ENCODE results near the gene MEI1. TPM values are rescaled to one million over a fixed set of nuclear protein-coding genes. Genes with fewer than 3 reads are reported as not detected.
"Not testable (repeated sequence)": the region's sequence is repeated elsewhere in the genome, so short reads cannot be mapped to it uniquely, and the experiment has no call there.

The MEI1 gene
- total RNA-seq, 2 donors from 2014 or later = 0.71 to 15.5 TPM

DNA sequence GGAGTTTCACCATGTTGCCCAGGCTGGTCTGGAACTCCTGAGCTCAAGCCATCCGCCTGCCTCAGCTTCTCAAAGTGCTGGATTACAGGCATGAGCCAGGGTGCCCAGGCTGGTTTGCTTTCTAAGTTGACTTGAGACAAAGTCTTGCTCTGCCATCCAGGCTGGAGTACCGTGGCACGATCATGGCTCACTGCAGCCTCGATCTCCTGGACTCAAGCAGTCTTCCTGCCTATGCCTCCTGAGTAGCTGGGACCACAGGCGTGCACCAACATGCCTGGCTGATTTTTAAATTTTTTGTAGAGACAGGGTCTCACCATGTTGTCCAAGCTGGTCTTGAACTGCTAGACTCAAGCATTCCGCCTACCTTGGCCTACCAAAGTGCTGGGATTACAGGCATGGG lies 41.6 kb upstream of the MEI1 start:
- no peak for TF ChIP-seq CTCF (IDR thresholded peaks at IDR 0.05)
- H3K4me1 ChIP-seq = peaks cover 0 to 21% of the 10 kb centered on the region in 2 donors
- H3K27me3 ChIP-seq = no peaks in the 10 kb centered on the region
- H3K9me3 ChIP-seq = no peaks in the 10 kb centered on the region
- DNase-seq (ENCODE audit: low spot score) = no peak
- H3K4me3 ChIP-seq = no peak overlapping the region
- H3K27ac ChIP-seq = peak overlapping the region in 1 of 2 donors; percentile 81
- H3K36me3 ChIP-seq = peaks cover 95% of the 10 kb centered on the region

GRCh38 chr22:41658869-41659268 lies 40.4 kb upstream of the MEI1 start:
- Histone ChIP-seq H3K36me3 (peaks cover 95% of the 10 kb centered on the region), H3K9me3 (no peaks in the 10 kb centered on the region), H3K27ac (peak overlapping the region; percentile 63 to 81), H3K4me1 (peaks cover 0 to 21% of the 10 kb centered on the region in 2 donors), H3K27me3 (no peaks in the 10 kb centered on the region), H3K4me3 (no peak overlapping the region)
- no peak for DNase-seq (ENCODE audit: low spot score)
- no peak for TF ChIP-seq CTCF (IDR thresholded peaks at IDR 0.05)

DNA sequence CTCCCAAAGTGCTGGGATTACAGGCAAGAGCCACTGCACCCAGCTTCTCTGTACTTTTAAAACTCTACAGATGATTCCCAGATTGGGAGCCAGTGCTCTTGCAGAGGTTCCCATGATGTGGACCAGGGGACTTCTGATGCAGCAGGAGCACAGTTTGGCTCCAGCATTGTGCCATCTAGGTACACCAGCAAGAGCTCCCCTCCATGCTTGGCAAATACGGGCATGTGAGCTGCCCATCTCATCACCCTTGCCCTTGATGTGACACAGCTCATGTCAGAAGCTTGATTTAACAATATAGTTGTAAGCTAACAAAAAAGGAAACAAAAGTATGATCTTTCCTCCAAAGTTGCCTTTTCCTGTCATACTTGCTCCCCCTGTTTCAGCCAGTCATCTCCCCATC lies 39.4 kb upstream of the MEI1 start:
- Histone ChIP-seq H3K4me1 (peaks cover 0 to 21% of the 10 kb centered on the region in 2 donors), H3K27me3 (no peaks in the 10 kb centered on the region), H3K4me3 (no peak overlapping the region), H3K27ac (peak overlapping the region; percentile 63 to 81), H3K9me3 (no peaks in the 10 kb centered on the region), H3K36me3 (peaks cover 95% of the 10 kb centered on the region)
- DNase-seq (ENCODE audit: low spot score) = no peak
- TF ChIP-seq CTCF (IDR thresholded peaks at IDR 0.05) = no peak

GRCh38 chr22:41660416-41660815 lies 38.9 kb upstream of the MEI1 start:
- Histone ChIP-seq H3K27ac (peak overlapping the region; percentile 63 to 81), H3K27me3 (no peaks in the 10 kb centered on the region), H3K4me3 (no peak overlapping the region), H3K9me3 (no peaks in the 10 kb centered on the region), H3K4me1 (peaks cover 0 to 21% of the 10 kb centered on the region in 2 donors), H3K36me3 (peaks cover 95% of the 10 kb centered on the region)
- TF ChIP-seq CTCF (IDR thresholded peaks at IDR 0.05) = no peak
- DNase-seq (ENCODE audit: low spot score) = no peak

GRCh38 chr22:41661088-41661487 lies 38.2 kb upstream of the MEI1 start:
- peak overlapping the region; percentile 63 to 81 for H3K27ac ChIP-seq
- no peaks in the 10 kb centered on the region for H3K27me3 ChIP-seq
- H3K9me3 ChIP-seq = no peaks in the 10 kb centered on the region
- no peak for DNase-seq (ENCODE audit: low spot score)
- peaks cover 0 to 21% of the 10 kb centered on the region in 2 donors for H3K4me1 ChIP-seq
- peaks cover 89% of the 10 kb centered on the region for H3K36me3 ChIP-seq
- no peak for TF ChIP-seq CTCF (IDR thresholded peaks at IDR 0.05)
- no peak overlapping the region for H3K4me3 ChIP-seq

GRCh38 chr22:41661713-41662112 lies 37.6 kb upstream of the MEI1 start:
- no peak for TF ChIP-seq CTCF (IDR thresholded peaks at IDR 0.05)
- H3K27me3 ChIP-seq = no peaks in the 10 kb centered on the region
- peaks cover 85% of the 10 kb centered on the region for H3K36me3 ChIP-seq
- peaks cover 0 to 25% of the 10 kb centered on the region in 2 donors for H3K4me1 ChIP-seq
- H3K27ac ChIP-seq = peak overlapping the region; percentile 63 to 81
- H3K4me3 ChIP-seq = no peak overlapping the region
- H3K9me3 ChIP-seq = no peaks in the 10 kb centered on the region
- no peak for DNase-seq (ENCODE audit: low spot score)

GRCh38 chr22:41663594-41663993 lies 35.7 kb upstream of the MEI1 start:
- H3K27ac ChIP-seq; H3K4me3 ChIP-seq; H3K27me3 ChIP-seq; H3K9me3 ChIP-seq; DNase-seq (ENCODE audit: low spot score): not testable (repeated sequence)
- peaks cover 0 to 33% of the 10 kb centered on the region in 2 donors for H3K4me1 ChIP-seq
- peaks cover 67% of the 10 kb centered on the region for H3K36me3 ChIP-seq
